Left ventricle myocardium inferior (tissue), 1 donor: ENCODE data around the gene STK36. TPM values are rescaled to one million over a fixed set of nuclear protein-coding genes. Genes with fewer than 3 reads are reported as not detected.
A peak's percentile ranks its signal among the peaks of the same experiment; 100 is the strongest.

ENCODE experiments used
- DNase-seq: peaks from one replicate; pipeline ENCODE4 v3.0.0-alpha.2; 2020
- H3K27ac ChIP-seq: fragments of 200-600 bp; replicated peaks from 2 replicates; pipeline ENCODE4 v1.8.0; 2021
- H3K27me3 ChIP-seq: fragments of 200-600 bp; 2 replicates; pipeline ENCODE4 v1.8.0; 2021; ENCODE audit warnings: low read depth
- H3K36me3 ChIP-seq: fragments of 200-600 bp; 2 replicates; pipeline ENCODE4 v1.8.0; 2021
- H3K4me1 ChIP-seq: fragments of 200-600 bp; 2 replicates; pipeline ENCODE4 v1.8.0; 2021
- H3K4me3 ChIP-seq: fragments of 200-600 bp; 2 replicates; pipeline ENCODE4 v1.8.0; 2021; ENCODE audit warnings: mild to moderate bottlenecking, moderate library complexity
- H3K9me3 ChIP-seq: fragments of 200-600 bp; replicated peaks from 2 replicates; pipeline ENCODE4 v1.8.0; 2021
- CTCF ChIP-seq: fragments of 200-600 bp; IDR thresholded peaks from 2 replicates; pipeline ENCODE4 v1.8.0; 2021; ENCODE audit warnings: antibody characterized with exemption, mild to moderate bottlenecking, borderline replicate concordance
- intact Hi-C: fragments of 100-400 bp; cut with micrococcal nuclease; formaldehyde crosslinking; loops from one replicate; pipeline ENCODE4 v1.11.0; 2022
- total RNA-seq: library from RNA; stranded (reverse); fragmentation: NEBNext Ultra II Directional; extraction: Animal tissue kit (Norgen Biotek cat#: 25700); gene quantifications from one replicate; pipeline ENCODE4 v1.2.1, GENCODE V29; 2021
- donor health status: DM: no; HTN: yes; CAD: no; lungs with severe emphysema.

Gene STK36
- total RNA-seq, 1 donor from 2014 or later: 7.4 TPM

DNA sequence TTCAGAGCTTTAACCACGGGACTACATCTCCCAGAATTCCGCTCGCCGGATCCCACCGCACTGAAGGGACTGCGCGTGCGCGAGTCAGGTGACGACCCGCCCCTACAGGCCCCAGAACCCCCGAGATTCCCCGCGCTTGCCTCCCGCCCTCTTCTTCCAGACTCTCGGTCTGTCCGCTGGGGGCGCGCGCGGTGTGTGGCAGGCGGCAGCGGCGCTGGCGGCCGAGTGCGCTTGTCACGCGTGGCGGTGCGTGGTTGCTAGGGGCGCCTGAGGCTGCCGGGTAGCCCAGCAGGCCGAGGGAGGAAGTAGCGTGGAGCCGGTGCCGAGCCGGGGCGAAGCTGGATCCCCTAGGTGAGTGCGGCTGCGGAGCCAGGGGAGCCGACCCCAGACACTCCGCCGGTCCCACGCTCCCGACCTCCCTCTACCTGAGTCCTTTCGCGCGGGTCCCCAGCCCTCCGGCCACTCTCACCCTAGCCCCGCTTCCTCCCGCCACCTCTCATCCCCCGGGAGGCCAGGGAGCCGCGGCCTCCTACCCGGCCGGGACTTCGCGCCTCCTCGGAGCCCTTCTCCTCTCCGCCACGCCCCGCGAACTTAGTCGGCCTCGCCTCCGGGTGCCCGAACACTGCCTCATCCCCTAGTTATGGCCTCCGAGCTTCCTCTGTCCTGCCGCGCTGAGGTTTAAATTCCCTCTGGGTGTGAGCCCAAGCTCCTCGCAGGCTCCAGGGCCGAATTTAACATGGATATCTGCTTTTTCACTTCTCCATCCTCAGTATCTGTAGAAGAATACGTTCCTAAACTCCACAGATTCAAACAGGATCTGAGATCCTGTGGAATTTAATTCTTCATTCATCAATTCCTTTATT is 39.0 kb downstream of the STK36 start, which contains the start of gene TTLL4:
Gene TTLL4 (plus strand): TSS at position 149 of the 863 bp plus-strand sequence. CDS start 26,842 bp downstream, outside the sequence.
- Histone ChIP-seq H3K27me3 (no peaks in the 10 kb centered on the region), H3K4me3 (peak within 1 kb of the TSS; percentile 95), H3K36me3 (peaks cover 3% of the 10 kb centered on the region), H3K9me3 (no peaks in the 10 kb centered on the region), H3K27ac (peak within 1 kb of the TSS; percentile 94), H3K4me1 (peaks cover 27% of the 10 kb centered on the region)
- peak; percentile 98 for DNase-seq
- peak; percentile 95 for TF ChIP-seq CTCF
- intact Hi-C loops: no loop called here

DNA sequence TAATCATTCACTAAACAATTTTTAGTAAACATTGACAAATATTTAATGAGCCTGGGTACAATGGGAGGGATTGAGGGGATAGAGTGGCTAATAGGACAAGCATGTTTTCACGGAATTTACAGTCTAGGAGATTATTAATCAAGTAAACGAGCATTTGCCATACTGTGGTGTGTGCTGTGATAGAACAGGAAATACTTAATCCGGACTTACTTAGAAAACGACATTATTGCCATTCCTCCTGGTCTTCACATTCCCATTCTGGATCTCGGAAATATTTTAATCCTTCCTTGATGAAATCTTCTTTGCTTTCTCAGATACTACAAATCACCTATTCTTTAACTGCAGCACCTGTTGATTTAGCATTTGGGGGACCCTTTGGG is 39.7 kb downstream of the STK36 start:
- DNase-seq: no peak
- H3K4me1 ChIP-seq: peaks cover 27% of the 10 kb centered on the region
- H3K4me3 ChIP-seq: peak overlapping the region; percentile 95
- H3K36me3 ChIP-seq: peaks cover 8% of the 10 kb centered on the region
- no peaks in the 10 kb centered on the region for H3K27me3 ChIP-seq
- peak overlapping the region; percentile 94 for H3K27ac ChIP-seq
- no peaks in the 10 kb centered on the region for H3K9me3 ChIP-seq
- intact Hi-C loops: no loop called here
- TF ChIP-seq CTCF: no peak

- H3K27me3 ChIP-seq: no peaks in the 10 kb centered on the region
- intact Hi-C loops: no loop called here
- H3K4me3 ChIP-seq: no peak overlapping the region
- H3K9me3 ChIP-seq: no peaks in the 10 kb centered on the region
- no peak overlapping the region for H3K27ac ChIP-seq
- peaks cover 27% of the 10 kb centered on the region for H3K4me1 ChIP-seq
- DNase-seq: no peak
- peaks cover 8% of the 10 kb centered on the region for H3K36me3 ChIP-seq
- TF ChIP-seq CTCF: no peak
These were observed 42.0 kb downstream of the STK36 start for GRCh38 chr2:218713922-218714321.

- no peak for TF ChIP-seq CTCF
- Histone ChIP-seq H3K4me3 (no peak overlapping the region), H3K27me3 (no peaks in the 10 kb centered on the region), H3K36me3 (peaks cover 11% of the 10 kb centered on the region), H3K9me3 (no peaks in the 10 kb centered on the region), H3K4me1 (peaks cover 20% of the 10 kb centered on the region), H3K27ac (peak overlapping the region; percentile 57)
- intact Hi-C loops: no loop called here
- no peak for DNase-seq
These were observed 44.2 kb downstream of the STK36 start for GRCh38 chr2:218716070-218716469.

DNA sequence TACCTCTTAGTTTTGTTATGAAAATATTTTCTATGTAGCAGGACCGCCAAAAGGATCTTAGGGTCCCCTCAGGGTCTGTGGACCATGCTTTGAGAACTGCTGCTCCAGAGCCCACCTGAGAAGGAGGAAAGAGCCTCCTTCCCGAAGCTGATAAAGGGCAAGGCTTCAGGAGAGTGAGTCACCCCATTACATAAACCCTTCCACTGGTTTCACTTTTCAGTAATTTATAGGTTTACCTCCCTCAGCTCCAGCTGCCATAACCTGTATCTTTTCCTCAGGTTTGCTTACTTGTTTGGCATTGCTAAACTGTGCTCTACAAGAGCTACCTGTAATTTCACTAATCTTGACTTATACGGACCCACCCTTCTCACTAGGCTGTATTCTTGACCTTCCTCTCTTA is 45.4 kb downstream of the STK36 start:
- DNase-seq: no peak
- Histone ChIP-seq H3K27me3 (no peaks in the 10 kb centered on the region), H3K4me3 (no peak overlapping the region), H3K4me1 (peaks cover 8% of the 10 kb centered on the region), H3K36me3 (peaks cover 11% of the 10 kb centered on the region), H3K9me3 (no peaks in the 10 kb centered on the region), H3K27ac (no peak overlapping the region)
- intact Hi-C loops: no loop called here
- no peak for TF ChIP-seq CTCF
